Brain microvascular endothelial cell (primary cell): ENCODE results near the gene RNFT2.
"Not testable (repeated sequence)": the region's sequence is repeated elsewhere in the genome, so short reads cannot be mapped to it uniquely, and the experiment has no call there.

Experiments used
- DNase-seq: peaks from one replicate; pipeline ENCODE4 v3.0.0-alpha.2; 2020
- H3K27ac ChIP-seq: fragments of 250-450 bp; sonication (Bioruptor Pico); 2 replicates; pipeline ENCODE4 v1.5.1; 2020; ENCODE audit warnings: mild to moderate bottlenecking, moderate library complexity
- H3K27me3 ChIP-seq: fragments of 250-450 bp; sonication (Bioruptor Pico); replicated peaks from 2 replicates; pipeline ENCODE4 v1.5.1; 2020; ENCODE audit warnings: mild to moderate bottlenecking
- H3K36me3 ChIP-seq: fragments of 250-450 bp; sonication (Bioruptor Pico); replicated peaks from 2 replicates; pipeline ENCODE4 v1.5.1; 2020; ENCODE audit warnings: mild to moderate bottlenecking
- H3K4me3 ChIP-seq: 2 replicates; pipeline ENCODE4 v1.5.1; 2011; ENCODE audit warnings: low read depth, mild to moderate bottlenecking, control low read depth, low read length, moderate library complexity
- CTCF ChIP-seq: IDR thresholded peaks from 2 replicates; pipeline ENCODE4 v1.5.1; 2011; ENCODE audit warnings: low read depth, mild to moderate bottlenecking, moderate library complexity, low read length, control low read depth, inconsistent platforms; ENCODE audit errors: missing control alignments
- in situ Hi-C: cut with HindIII; loops from 2 replicates; pipeline ENCODE4 v1.10.0; 2017; ENCODE audit warnings: low sequenced_read_pairs, low pct_ligation_motif_present

Gene RNFT2

GRCh38 chr12:116735084-116735483 lies 3.0 kb upstream of the RNFT2 start:
- no peak for TF ChIP-seq CTCF
- DNase-seq = no peak
- Histone ChIP-seq H3K36me3 (peaks cover 13% of the 10 kb centered on the region), H3K4me3 (no peak overlapping the region), H3K27me3 (no peaks in the 10 kb centered on the region), H3K27ac (no peak overlapping the region)
- in situ Hi-C loops = no loop called here

- TF ChIP-seq CTCF = no peak
- in situ Hi-C loops = no loop called here
- no peak overlapping the region for H3K27ac ChIP-seq
- H3K4me3 ChIP-seq = no peak overlapping the region
- no peaks in the 10 kb centered on the region for H3K27me3 ChIP-seq
- H3K36me3 ChIP-seq = peaks cover 13% of the 10 kb centered on the region
- no peak for DNase-seq
These were observed 2.0 kb upstream of the RNFT2 start for GRCh38 chr12:116735951-116736599.

GRCh38 chr12:116736962-116737773 lies 947 bp upstream of the RNFT2 start:
- no peak for DNase-seq
- in situ Hi-C loops = no loop called here
- TF ChIP-seq CTCF = no peak

GRCh38 chr12:116739381-116739887 lies 1.3 kb downstream of the RNFT2 start:
- Histone ChIP-seq H3K4me3 (no peak overlapping the region), H3K27ac (no peak overlapping the region), H3K36me3 (peaks cover 4% of the 10 kb centered on the region), H3K27me3 (no peaks in the 10 kb centered on the region)
- in situ Hi-C loops = no loop called here
- no peak for DNase-seq
- TF ChIP-seq CTCF = no peak

More at GRCh38 chr12:116736962-116737773, 947 bp upstream of the RNFT2 start:
- Histone ChIP-seq H3K4me3 (peak overlapping the region; percentile 89), H3K27me3 (no peaks in the 10 kb centered on the region), H3K36me3 (peaks cover 13% of the 10 kb centered on the region), H3K27ac (peak overlapping the region; percentile 17)

GRCh38 chr12:116742787-116743186 lies 4.7 kb downstream of the RNFT2 start:
- DNase-seq, in situ Hi-C loops, H3K27ac ChIP-seq, H3K27me3 ChIP-seq, H3K36me3 ChIP-seq, H3K4me3 ChIP-seq: not testable (repeated sequence)

GRCh38 chr12:116744766-116745165 lies 6.7 kb downstream of the RNFT2 start:
- no peaks in the 10 kb centered on the region for H3K36me3 ChIP-seq
- H3K4me3 ChIP-seq = no peak overlapping the region
- H3K27me3 ChIP-seq = no peaks in the 10 kb centered on the region
- H3K27ac ChIP-seq = no peak overlapping the region
- no peak for DNase-seq
- no peak for TF ChIP-seq CTCF
- in situ Hi-C loops = no loop called here
